OCI-LY7 (cell line): Measurements from ENCODE around the gene RIPK1.

Experiments
- CTCF ChIP-seq: fragments of 200-600 bp; sonication (generic); conservative IDR thresholded peaks from 2 replicates; pipeline ENCODE4 v1.5.1; 2014; ENCODE audit warnings: mild to moderate bottlenecking, antibody characterized with exemption, low read length, moderate library complexity, mixed read lengths
- EZH2phosphoT487 ChIP-seq: fragments of 200-600 bp; sonication (generic); IDR thresholded peaks from 2 replicates; pipeline ENCODE4 v1.6.1; 2018; ENCODE audit warnings: low read depth, borderline replicate concordance, mild to moderate bottlenecking, mixed run types, antibody characterized with exemption, low read length, moderate library complexity, mixed read lengths

GRCh38 chr6:3045369-3045768, 22.9 kb upstream of the RIPK1 start:
- no peak for TF ChIP-seq CTCF
- TF ChIP-seq EZH2phosphoT487: no peak
